ENCODE results near the gene AIF1. TPM values are rescaled to one million over a fixed set of nuclear protein-coding genes. Genes with fewer than 3 reads are reported as not detected.
A peak's percentile ranks its signal among the peaks of the same experiment; 100 is the strongest.

The AIF1 gene
- total RNA-seq, 3 donors from 2014 or later: 26.9 to 54.1 (median 28.2) TPM

GRCh38 chr6:31657406-31658157, 42.5 kb downstream of the AIF1 start:
- Histone ChIP-seq H3K9me3 (no peaks in the 10 kb centered on the region), H3K4me1 (peaks cover 12 to 15% of the 10 kb centered on the region in 2 donors), H3K36me3 (no peaks in the 10 kb centered on the region), H3K4me3 (no peak overlapping the region), H3K27me3 (no peaks in the 10 kb centered on the region), H3K27ac (peak overlapping the region in 1 of 2 donors; percentile 23)
- no peak for DNase-seq (ENCODE audit: low spot score in 2 of 2)
- TF ChIP-seq CTCF (IDR thresholded peaks at IDR 0.05) (no peak), POLR2AphosphoS5 (IDR thresholded peaks at IDR 0.05) (no peak), POLR2A (IDR thresholded peaks at IDR 0.05) (no peak)
- intact Hi-C loops (cut with DNase I; ENCODE audit: low total_unique reads): loop anchor here (10.0 kb wide), 1 partner anchor 177 kb away; no protein-coding TSS in a partner anchor

GRCh38 chr6:31658158-31658688, 43.2 kb downstream of the AIF1 start:
- Histone ChIP-seq H3K4me3 (peak overlapping the region in 1 of 3 donors; percentile 43), H3K36me3 (no peaks in the 10 kb centered on the region), H3K27ac (peak overlapping the region in 1 of 2 donors; percentile 12), H3K4me1 (peaks cover 12 to 15% of the 10 kb centered on the region in 2 donors), H3K27me3 (no peaks in the 10 kb centered on the region), H3K9me3 (no peaks in the 10 kb centered on the region)
- intact Hi-C loops (cut with DNase I; ENCODE audit: low total_unique reads): loop anchor here (10.0 kb wide), 1 partner anchor 177 kb away; no protein-coding TSS in a partner anchor
- DNase-seq (ENCODE audit: low spot score in 2 of 2): no peak
- TF ChIP-seq POLR2A (IDR thresholded peaks at IDR 0.05): no peak

GRCh38 chr6:31658983-31659648, 44.1 kb downstream of the AIF1 start:
- H3K4me3 ChIP-seq: peak overlapping the region; percentile 77 to 91 (median 82)
- TF ChIP-seq POLR2AphosphoS5 (IDR thresholded peaks at IDR 0.05): no peak
- TF ChIP-seq POLR2A (IDR thresholded peaks at IDR 0.05): no peak
- TF ChIP-seq CTCF (IDR thresholded peaks at IDR 0.05): no peak
- no peak for DNase-seq (ENCODE audit: low spot score in 2 of 2)
- no peaks in the 10 kb centered on the region for H3K27me3 ChIP-seq
- H3K27ac ChIP-seq: peak overlapping the region; percentile 90 to 94
- peaks cover 15 to 17% of the 10 kb centered on the region in 2 donors for H3K4me1 ChIP-seq
- no peaks in the 10 kb centered on the region for H3K9me3 ChIP-seq
- H3K36me3 ChIP-seq: no peaks in the 10 kb centered on the region
- intact Hi-C loops (cut with DNase I; ENCODE audit: low total_unique reads): loop anchor here (10.0 kb wide), 1 partner anchor 176 kb away; no protein-coding TSS in a partner anchor

GRCh38 chr6:31659649-31660380, 44.8 kb downstream of the AIF1 start:
- intact Hi-C loops (cut with DNase I; ENCODE audit: low total_unique reads): loop anchor here (10.0 kb wide), 1 partner anchor 175 kb away; no protein-coding TSS in a partner anchor
- no peaks in the 10 kb centered on the region for H3K9me3 ChIP-seq
- DNase-seq (ENCODE audit: low spot score in 2 of 2): no peak
- H3K4me1 ChIP-seq: peaks cover 15 to 21% of the 10 kb centered on the region in 2 donors
- H3K36me3 ChIP-seq: no peaks in the 10 kb centered on the region
- H3K27ac ChIP-seq: peak overlapping the region; percentile 90 to 94
- peak overlapping the region; percentile 77 to 91 (median 82) for H3K4me3 ChIP-seq
- TF ChIP-seq POLR2AphosphoS5 (IDR thresholded peaks at IDR 0.05) (no peak), CTCF (IDR thresholded peaks at IDR 0.05) (no peak), POLR2A (IDR thresholded peaks at IDR 0.05) (no peak)
- no peaks in the 10 kb centered on the region for H3K27me3 ChIP-seq

All from breast epithelium (tissue), 4 donors.